Kasumi-1 (cell line): Measurements from ENCODE around the gene ANAPC16.
"Not testable (repeated sequence)": the region's sequence is repeated elsewhere in the genome, so short reads cannot be mapped to it uniquely, and the experiment has no call there.

Experiments
- DNase-seq, 2 experiments: peaks; one replicate each; lab custom pipeline; 2025; lab: John Stamatoyannopoulos, UW

The ANAPC16 gene

DNA sequence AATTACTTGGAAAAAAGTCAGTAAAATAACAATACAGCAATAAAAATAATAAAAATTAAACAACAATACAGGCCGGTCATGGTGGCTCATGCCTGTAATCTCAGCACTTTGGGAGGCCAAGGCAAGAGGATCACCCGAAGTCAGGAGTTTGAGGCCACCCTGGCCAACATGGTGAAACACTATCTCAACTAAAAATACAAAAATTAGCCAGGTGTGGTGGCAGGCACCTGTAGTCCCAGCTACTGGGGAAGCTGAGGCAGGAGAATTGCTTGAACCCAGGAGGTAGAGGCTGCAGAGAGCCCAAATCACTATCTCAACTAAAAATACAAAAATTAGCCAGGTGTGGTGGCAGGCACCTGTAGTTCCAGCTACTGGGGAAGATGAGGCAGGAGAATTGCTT, 4.0 kb upstream of the ANAPC16 start:
- DNase-seq: not testable (repeated sequence)

DNA sequence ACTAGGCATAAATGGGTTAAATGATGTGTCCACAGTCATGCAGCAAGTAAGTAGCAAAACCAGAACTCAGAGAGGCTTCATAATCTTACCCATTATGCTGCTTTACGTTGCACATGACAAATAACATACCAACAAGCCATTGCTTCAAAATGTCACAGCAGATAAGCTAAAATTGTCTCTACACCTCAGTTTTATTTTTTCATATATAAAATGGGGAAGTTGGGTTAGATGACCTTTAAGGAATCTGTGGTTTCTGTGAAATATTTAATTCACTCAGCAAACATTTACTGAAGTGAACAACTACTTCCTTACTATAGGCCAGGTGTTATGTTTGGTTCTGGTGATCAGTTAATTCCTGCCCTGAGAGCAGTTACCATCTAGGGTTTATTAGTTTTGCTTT, 2.5 kb downstream of the ANAPC16 start:
- DNase-seq: peak; percentile 75 to 80

DNA sequence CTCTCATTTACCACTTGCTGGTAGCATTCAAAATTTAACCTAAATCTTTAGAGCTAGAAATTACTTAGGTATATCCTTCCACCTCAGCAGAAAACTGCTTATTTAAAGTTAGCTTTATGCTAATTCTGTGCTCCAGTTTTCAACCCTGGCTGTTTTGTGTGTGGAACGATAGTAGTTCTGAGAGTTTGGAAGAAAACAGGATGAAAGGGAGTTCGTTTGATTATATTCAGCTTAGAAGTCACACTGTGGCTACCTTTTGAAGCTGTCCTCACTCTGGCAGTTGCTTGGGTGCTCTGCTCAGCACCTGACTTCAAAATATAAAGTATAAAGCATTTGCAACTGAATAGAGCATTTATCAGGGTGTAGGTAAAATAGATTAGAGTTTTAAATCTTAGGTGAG, 2.9 kb downstream of the ANAPC16 start:
- DNase-seq: no peak

- no peak for DNase-seq
Observed at GRCh38 chr10:72219235-72219814, 3.5 kb downstream of the ANAPC16 start.

DNA sequence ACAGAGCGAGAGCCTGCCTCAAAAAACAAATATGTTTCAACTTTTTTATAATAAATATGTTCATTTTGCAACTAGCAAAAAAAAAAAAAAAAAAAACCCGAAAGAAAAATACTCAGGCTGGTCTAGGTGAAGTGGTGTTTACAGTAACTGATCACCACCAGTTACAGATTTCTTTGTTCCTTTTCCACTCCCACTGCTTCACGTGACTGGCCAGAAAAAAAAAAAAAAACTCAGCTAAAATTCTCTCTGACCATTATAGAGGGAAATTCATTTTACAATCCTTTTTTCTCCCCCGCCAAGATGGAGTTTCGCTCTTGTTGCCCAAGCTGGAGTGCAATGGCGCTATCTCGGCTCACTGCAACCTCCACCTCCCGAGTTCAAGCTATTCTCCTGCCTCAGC, 4.8 kb downstream of the ANAPC16 start:
- no peak for DNase-seq

DNA sequence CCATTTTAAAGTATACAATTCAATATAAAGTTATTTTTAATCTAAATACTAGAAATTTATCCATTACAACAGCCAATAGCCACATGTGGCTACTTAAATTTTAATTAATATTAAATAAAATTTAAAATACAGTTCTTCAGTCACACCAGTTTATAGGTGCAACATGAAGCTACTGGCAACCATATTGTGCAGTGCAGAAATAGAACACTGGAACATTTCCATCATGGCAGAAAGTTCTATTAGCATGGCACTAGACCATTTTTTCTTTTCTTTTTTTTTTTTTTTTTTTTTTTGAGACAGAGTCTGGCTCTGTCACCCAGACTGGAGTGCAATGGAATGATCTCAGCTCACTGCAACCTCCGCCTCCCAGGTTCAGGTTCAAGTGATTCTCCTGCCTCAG, 5.5 kb downstream of the ANAPC16 start:
- no peak for DNase-seq

DNA sequence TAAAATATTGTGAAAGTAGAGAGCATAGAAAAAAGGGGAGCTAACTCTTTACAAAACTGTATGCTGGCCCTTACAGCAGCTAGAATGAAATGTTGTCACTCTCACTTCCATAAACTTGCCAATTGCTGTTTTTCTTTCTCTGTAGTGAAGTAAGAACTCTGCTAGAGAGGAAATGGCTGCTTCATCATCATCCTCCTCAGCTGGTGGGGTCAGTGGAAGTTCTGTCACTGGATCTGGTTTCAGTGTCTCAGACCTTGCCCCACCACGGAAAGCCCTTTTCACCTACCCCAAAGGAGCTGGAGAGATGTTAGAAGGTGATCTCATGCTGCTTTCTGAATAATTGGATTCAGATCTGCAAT, 7.9 kb downstream of the ANAPC16 start:
- no peak for DNase-seq

- DNase-seq: not testable (repeated sequence)
Observed at GRCh38 chr10:72224191-72224590, 8.4 kb downstream of the ANAPC16 start.

- DNase-seq: no peak
Observed at GRCh38 chr10:72226418-72227027, 10.7 kb downstream of the ANAPC16 start.

DNA sequence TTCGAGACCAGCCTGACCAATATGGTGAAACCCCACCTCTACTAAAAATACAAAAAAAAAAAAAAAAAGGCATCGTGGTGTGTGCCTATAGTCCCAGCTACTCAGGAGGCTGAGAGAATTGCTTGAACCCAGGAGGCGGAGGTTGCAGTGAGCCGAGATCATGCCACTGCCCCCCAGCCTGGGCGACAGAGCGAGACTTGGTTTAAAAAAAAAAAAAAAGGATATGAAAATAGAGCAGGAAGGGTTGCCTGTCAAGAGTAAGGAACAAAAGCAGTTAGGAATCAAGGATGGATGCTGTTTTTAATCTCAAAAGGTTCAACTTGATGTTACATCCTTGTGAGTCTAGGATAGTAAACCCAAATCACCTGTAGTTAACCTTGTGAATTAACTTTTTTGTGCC, 12.0 kb downstream of the ANAPC16 start:
- no peak for DNase-seq

GRCh38 chr10:72228318-72228751, 12.5 kb downstream of the ANAPC16 start:
- DNase-seq: no peak

GRCh38 chr10:72229261-72230251, 13.7 kb downstream of the ANAPC16 start:
- DNase-seq: no peak

DNA sequence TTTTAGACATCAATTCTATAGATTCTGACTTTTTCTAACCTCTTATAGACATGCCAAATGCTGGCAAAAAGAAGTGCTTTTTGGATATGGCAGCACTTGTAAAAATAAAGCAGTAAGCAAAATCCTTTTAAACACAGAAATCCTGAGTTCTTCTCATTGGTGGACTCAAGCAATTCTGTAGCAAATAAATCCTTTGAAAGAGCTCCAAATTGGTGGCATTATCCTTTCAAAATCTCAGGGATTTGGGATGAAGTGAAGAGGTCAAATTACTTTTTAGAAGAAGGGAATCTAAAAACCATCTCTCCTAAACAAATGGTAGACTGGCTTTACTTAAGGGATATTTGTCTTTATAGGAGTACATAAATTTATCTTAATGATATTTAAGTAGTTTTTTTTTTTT, 17.8 kb downstream of the ANAPC16 start:
- DNase-seq: no peak

GRCh38 chr10:72234560-72235095, 18.8 kb downstream of the ANAPC16 start:
- no peak for DNase-seq

DNA sequence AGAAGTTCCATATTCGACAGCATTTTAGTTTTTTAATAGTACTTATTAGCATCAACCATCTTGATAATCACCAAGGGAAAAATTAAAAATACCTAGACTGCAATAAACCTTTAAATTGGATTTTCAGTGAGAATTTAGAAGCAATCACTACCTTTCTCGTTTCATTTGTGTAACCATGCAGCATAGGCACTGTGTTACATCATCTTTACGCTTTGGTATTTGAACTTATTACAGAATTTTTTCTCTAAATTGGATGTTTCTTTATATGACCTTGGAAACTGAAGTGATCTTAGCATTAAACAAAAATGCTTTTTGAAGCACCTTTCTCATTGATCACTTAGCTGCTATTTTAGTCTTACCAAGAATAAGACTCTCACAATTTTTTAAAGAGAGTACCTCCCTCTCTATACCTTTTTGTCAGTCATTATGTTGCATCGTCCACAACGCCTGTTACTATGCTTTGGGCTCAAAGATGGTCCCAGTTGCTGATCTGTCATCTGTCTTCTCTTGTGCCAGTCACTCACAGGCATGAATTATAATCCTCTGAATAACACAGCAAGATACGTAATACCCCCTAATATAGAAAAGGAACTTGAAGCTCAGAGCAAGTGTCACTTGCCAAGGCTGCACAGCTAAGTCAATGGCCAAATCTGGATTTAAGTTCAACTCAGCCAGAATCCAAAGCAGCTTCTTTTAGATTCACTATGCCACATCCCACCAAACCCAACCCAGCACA, 19.9 kb downstream of the ANAPC16 start:
- no peak for DNase-seq

DNA sequence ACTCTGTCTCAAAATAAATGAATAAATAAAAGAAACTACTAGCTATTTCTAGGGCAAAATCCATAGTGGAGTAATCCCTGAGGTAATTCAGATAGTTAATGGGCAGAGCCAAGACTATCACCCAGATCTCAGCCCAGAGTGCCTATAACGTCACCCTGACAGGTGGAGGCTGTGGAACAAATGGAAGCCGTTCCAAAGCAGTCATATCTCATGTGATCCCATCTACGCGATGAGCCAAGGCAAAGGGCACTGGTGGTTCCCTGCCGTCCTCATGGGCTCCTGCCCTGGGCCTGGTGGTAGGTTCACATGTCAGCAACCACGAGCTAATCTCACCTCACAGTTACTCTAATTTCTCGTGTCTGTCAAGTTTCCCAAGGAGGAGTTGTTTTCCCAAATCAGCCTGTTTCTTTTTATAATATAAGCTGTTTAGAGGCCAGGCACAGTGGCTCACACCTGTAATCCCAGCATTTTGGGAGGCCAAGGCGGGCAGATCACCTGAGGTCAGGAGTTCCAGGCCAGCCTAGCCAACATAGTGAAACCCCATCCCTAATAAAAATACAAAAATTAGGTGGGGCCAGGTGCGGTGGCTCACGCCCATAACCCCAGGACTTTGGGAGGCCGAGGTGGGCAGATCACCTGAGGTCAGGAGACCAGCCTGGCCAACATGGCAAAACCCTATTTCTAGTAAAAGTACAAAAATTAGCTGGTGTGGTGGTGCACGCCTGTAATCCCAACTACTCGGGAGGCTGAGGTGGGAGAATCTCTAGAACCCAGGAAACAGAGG, 22.8 kb downstream of the ANAPC16 start:
- DNase-seq: no peak

- DNase-seq: no peak
Observed at GRCh38 chr10:72239409-72239808, 23.6 kb downstream of the ANAPC16 start.

GRCh38 chr10:72240371-72240770, 24.6 kb downstream of the ANAPC16 start:
- no peak for DNase-seq

- no peak for DNase-seq
Observed at GRCh38 chr10:72241691-72242252, 26.0 kb downstream of the ANAPC16 start.

GRCh38 chr10:72242675-72243074, 26.9 kb downstream of the ANAPC16 start:
- peak; percentile 56 to 71 for DNase-seq
